ENCODE results near the gene CGNL1. TPM values are rescaled to one million over a fixed set of nuclear protein-coding genes. Genes with fewer than 3 reads are reported as not detected.

Gene CGNL1
- total RNA-seq, 1 experiment from 2014 or later = 3.3 TPM

- intact Hi-C loops (cut with micrococcal nuclease; ENCODE audit: unreplicated experiment) = no loop called here
Measured at GRCh38 chr15:57380854-57381253, 4.5 kb downstream of the CGNL1 start.

GRCh38 chr15:57382215-57382614 lies 5.9 kb downstream of the CGNL1 start:
- no peaks in the 10 kb centered on the region for H3K27me3 Mint-ChIP-seq (ENCODE audit: unreplicated experiment)
- CTCF ChIA-PET = interaction anchor here (0.8 to 1.8 kb wide), 2 partner anchors 10 to 13 kb away, joined by 3 to 4 read pairs; no protein-coding TSS in a partner anchor
- peaks cover 14% of the 10 kb centered on the region for H3K4me1 Mint-ChIP-seq (ENCODE audit: low read depth, unreplicated experiment)
- no peak overlapping the region for H3K27ac Mint-ChIP-seq (ENCODE audit: unreplicated experiment)
- intact Hi-C loops (cut with micrococcal nuclease; ENCODE audit: unreplicated experiment) = no loop called here
- no peak overlapping the region for H3K4me3 Mint-ChIP-seq (ENCODE audit: low read depth, unreplicated experiment)
- no peak for DNase-seq
- no peak for TF ChIP-seq CTCF (IDR thresholded peaks at IDR 0.05; ENCODE audit: unreplicated experiment)
- BruUV-seq (replicated peaks) = no TSS peak
- no peaks in the 10 kb centered on the region for H3K9me3 Mint-ChIP-seq (ENCODE audit: low read depth, unreplicated experiment)
- peaks cover 4% of the 10 kb centered on the region for H3K36me3 Mint-ChIP-seq (ENCODE audit: insufficient read depth, unreplicated experiment)

More at GRCh38 chr15:57380854-57381253, 4.5 kb downstream of the CGNL1 start:
- no peak for DNase-seq
- BruUV-seq (replicated peaks) = no TSS peak
- H3K36me3 Mint-ChIP-seq (ENCODE audit: insufficient read depth, unreplicated experiment) = peaks cover 14% of the 10 kb centered on the region
- no peak overlapping the region for H3K4me3 Mint-ChIP-seq (ENCODE audit: low read depth, unreplicated experiment)
- peaks cover 18% of the 10 kb centered on the region for H3K4me1 Mint-ChIP-seq (ENCODE audit: low read depth, unreplicated experiment)
- peaks cover 7% of the 10 kb centered on the region for H3K27me3 Mint-ChIP-seq (ENCODE audit: unreplicated experiment)
- H3K27ac Mint-ChIP-seq (ENCODE audit: unreplicated experiment) = no peak overlapping the region
- H3K9me3 Mint-ChIP-seq (ENCODE audit: low read depth, unreplicated experiment) = no peaks in the 10 kb centered on the region
- no peak for TF ChIP-seq CTCF (IDR thresholded peaks at IDR 0.05; ENCODE audit: unreplicated experiment)
- CTCF ChIA-PET = no interaction called here

- no peaks in the 10 kb centered on the region for H3K36me3 Mint-ChIP-seq (ENCODE audit: insufficient read depth, unreplicated experiment)
- H3K9me3 Mint-ChIP-seq (ENCODE audit: low read depth, unreplicated experiment) = no peaks in the 10 kb centered on the region
- no peak for DNase-seq
- no peak for TF ChIP-seq CTCF (IDR thresholded peaks at IDR 0.05; ENCODE audit: unreplicated experiment)
- no TSS peak for BruUV-seq (replicated peaks)
- peaks cover 8% of the 10 kb centered on the region for H3K4me1 Mint-ChIP-seq (ENCODE audit: low read depth, unreplicated experiment)
- intact Hi-C loops (cut with micrococcal nuclease; ENCODE audit: unreplicated experiment) = no loop called here
- no peak overlapping the region for H3K4me3 Mint-ChIP-seq (ENCODE audit: low read depth, unreplicated experiment)
- no peaks in the 10 kb centered on the region for H3K27me3 Mint-ChIP-seq (ENCODE audit: unreplicated experiment)
- H3K27ac Mint-ChIP-seq (ENCODE audit: unreplicated experiment) = no peak overlapping the region
- CTCF ChIA-PET = interaction anchor here (0.6 to 1.8 kb wide), 2 partner anchors 9 to 134 kb away, joined by 3 to 4 read pairs; no protein-coding TSS in a partner anchor
Measured at GRCh38 chr15:57382969-57383368, 6.7 kb downstream of the CGNL1 start.

GRCh38 chr15:57384024-57384423 lies 7.7 kb downstream of the CGNL1 start:
- Mint-ChIP-seq H3K4me3 (ENCODE audit: low read depth, unreplicated experiment) (no peak overlapping the region), H3K36me3 (ENCODE audit: insufficient read depth, unreplicated experiment) (no peaks in the 10 kb centered on the region), H3K4me1 (ENCODE audit: low read depth, unreplicated experiment) (peaks cover 8% of the 10 kb centered on the region), H3K27ac (ENCODE audit: unreplicated experiment) (no peak overlapping the region), H3K27me3 (ENCODE audit: unreplicated experiment) (no peaks in the 10 kb centered on the region), H3K9me3 (ENCODE audit: low read depth, unreplicated experiment) (no peaks in the 10 kb centered on the region)
- intact Hi-C loops (cut with micrococcal nuclease; ENCODE audit: unreplicated experiment) = no loop called here
- CTCF ChIA-PET = no interaction called here
- no peak for TF ChIP-seq CTCF (IDR thresholded peaks at IDR 0.05; ENCODE audit: unreplicated experiment)
- DNase-seq = no peak
- BruUV-seq (replicated peaks) = no TSS peak
